ENCODE results near the gene STAT5B.
"Not testable (repeated sequence)": the region's sequence is repeated elsewhere in the genome, so short reads cannot be mapped to it uniquely, and the experiment has no call there.

Gene STAT5B

GRCh38 chr17:42276359-42276608 is at the start of gene STAT5B:
STAT5B (minus strand) TSS chr17:42276391; CDS start chr17:42232127, 44,264 bp downstream.
- DNase-seq (ENCODE audit: low read depth, low spot score) = no peak

GRCh38 chr17:42325026-42325425 is 48.8 kb upstream of the STAT5B start:
- no peak for DNase-seq (ENCODE audit: low read depth, low spot score)

DNA sequence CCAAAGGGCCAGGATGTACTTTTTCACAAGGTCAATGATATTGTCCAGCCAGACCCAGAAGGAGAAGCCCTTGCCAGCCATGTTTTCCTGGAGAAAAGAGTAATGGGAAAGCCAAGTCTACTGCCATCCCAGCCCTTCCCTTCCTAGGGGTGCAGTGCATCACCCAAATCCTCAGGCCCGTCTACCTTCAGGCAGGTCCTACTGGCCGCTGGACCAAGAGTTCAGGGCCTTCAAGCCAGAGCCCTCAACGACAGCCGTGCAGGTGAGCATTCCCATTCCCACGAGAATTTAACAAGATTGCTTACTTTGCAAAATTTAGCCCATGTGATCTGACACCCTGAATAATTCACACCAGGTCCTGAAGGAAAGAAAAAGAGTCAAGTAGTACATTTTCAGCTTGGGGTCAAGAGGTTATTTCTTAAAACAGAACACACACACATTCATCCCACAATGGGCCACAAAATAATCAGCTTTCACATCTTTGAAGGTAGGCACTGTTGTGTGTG is 47.1 kb upstream of the STAT5B start:
- DNase-seq (ENCODE audit: low read depth, low spot score) = no peak

- DNase-seq (ENCODE audit: low read depth, low spot score) = peak; percentile 87
These were observed 46.4 kb upstream of the STAT5B start for GRCh38 chr17:42322382-42323267.

DNA sequence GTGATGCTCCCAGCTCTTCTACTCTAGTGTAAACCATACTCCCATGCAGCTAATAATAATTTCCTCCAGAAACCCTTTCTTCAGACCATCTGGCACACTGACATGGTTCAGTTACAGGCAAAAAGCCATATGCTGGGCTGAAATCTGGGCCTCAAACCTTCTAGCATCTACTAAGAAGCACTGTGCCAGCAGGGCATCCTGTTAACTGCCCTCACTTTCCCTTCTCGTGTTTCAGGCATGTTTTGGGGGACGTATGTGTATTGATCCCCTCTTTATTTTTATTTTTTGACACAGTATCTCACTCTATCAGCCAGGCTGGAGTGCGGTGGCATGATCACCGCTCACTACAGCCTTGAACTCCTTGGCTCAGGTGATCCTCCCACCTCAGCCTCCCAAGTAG is 45.4 kb upstream of the STAT5B start:
- DNase-seq (ENCODE audit: low read depth, low spot score) = no peak

- not testable (repeated sequence) for DNase-seq (ENCODE audit: low read depth, low spot score)
These were observed 41.8 kb upstream of the STAT5B start for GRCh38 chr17:42317967-42318366.

- DNase-seq (ENCODE audit: low read depth, low spot score) = no peak
These were observed 41.2 kb upstream of the STAT5B start for GRCh38 chr17:42317266-42317845.

GRCh38 chr17:42316755-42317154 is 40.6 kb upstream of the STAT5B start:
- no peak for DNase-seq (ENCODE audit: low read depth, low spot score)

GRCh38 chr17:42315402-42316156 is 39.4 kb upstream of the STAT5B start:
- DNase-seq (ENCODE audit: low read depth, low spot score) = no peak

DNA sequence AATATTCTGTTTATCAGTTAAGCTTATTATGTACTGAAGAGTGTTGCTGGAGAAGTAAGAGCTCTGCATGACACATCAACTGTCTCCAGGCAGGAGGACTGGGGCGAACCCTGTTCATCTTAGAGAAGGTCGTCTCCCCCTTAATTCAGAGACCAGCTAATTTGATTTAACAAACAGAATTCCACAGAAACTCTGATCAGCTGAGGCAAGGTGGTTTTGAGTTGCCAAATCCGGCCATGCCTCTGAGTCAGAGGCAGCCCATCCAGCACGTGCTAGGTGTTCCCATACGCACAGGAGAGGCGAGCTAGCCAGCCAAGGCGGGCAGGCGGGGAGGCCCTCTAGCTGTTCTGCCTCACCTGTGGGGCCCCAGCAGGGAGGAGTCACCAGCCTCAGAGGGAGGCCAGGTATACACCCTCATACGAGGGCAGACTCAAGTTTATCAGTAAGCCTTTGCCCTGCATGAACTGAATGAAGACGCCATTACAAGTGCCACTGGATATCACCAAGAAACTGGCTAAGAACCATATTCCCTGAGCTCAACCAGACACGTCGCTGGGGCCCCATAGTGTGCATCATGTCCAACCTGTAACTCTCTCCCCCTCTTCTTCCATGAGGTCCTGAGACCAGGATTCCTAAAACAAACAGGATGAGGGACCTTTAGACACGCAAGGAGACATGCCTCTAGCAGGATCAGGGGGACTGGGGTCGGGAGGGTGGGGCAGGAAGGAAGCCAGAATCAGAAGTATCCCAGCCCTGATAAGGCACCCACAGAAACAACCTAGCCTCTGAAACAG is 37.8 kb upstream of the STAT5B start:
- no peak for DNase-seq (ENCODE audit: low read depth, low spot score)

DNA sequence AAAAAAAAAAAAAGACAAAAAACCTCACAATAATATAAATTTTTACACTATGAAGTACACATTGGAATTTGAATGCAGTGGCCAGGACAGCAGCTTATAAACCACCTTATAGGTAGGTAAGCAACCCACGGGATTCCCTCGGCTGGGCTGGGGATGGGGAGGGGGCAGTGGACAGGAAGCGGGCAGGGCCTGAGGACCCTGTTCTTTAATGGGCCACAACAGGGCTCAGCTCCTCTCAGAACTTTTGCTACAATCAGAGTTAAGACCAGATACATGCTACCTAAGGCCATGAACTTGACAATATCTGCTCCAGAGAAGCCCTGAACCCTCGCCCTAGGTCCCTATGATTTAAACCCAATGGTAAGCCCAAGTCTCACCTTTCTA is 37.2 kb upstream of the STAT5B start:
- no peak for DNase-seq (ENCODE audit: low read depth, low spot score)

DNA sequence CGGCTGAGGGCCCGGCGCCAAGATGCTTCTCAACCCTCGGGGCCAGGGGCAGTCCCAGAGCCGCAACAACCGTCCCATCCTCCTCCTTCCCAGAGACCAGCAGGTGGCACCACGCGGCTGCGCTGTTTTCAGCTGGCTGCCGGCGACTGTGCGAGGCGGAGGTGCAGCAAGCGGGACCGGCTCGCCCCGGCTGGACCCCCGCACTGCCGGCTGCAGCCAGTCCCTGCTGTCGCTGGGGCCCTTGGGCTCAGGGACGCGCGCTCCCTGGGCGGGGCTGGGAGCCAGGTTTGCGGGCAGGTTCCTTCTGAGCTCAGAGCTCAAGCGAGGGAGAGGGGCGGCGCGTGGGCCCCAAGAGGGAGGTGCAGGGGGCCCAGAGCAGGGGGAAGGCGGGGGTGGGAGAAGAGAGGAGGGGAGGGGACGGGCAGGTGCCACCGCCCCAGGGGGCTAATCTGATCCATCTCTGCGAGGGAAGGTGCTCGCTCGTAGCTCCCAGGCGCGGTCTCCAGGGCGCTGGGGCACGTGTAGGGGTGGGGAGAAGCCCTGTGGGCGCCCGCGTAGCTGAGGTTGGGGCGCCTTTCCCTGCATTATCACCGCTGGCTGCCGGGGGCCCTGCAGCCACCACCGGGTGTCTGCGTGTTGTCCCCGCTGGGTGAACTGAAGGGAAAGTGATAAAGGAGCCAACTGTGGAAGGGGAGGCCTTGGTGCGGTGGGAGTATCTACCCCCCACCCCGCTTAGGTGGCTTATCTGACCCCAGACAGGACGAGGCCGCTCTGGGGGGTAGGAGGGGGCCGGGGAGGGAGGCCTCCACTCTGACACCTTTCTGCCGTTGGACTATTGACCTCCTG is 36.3 kb upstream of the STAT5B start:
- peak; percentile 49 for DNase-seq (ENCODE audit: low read depth, low spot score)

- DNase-seq (ENCODE audit: low read depth, low spot score) = no peak
These were observed 35.8 kb upstream of the STAT5B start for GRCh38 chr17:42312035-42312284.

- no peak for DNase-seq (ENCODE audit: low read depth, low spot score)
These were observed 35.2 kb upstream of the STAT5B start for GRCh38 chr17:42311240-42312034.

DNA sequence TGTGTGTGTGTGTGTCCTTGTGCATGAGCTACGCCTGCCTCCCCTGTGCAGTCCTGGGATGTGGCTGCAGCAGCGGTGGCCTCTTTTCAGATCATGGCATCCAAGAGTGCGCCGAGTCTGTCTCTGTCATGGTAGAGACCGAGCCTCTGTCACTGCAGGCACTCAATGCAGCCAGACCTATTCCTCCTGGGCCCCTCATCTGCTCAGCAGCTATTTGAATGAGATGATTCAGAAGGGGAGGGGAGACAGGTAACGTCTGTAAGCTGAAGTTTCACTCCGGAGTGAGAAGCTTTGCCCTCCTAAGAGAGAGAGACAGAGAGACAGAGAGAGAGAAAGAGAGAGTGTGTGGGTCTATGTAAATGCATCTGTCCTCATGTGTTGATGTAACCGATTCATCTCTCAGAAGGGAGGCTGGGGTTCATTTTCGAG is 34.6 kb upstream of the STAT5B start:
- DNase-seq (ENCODE audit: low read depth, low spot score) = no peak

DNA sequence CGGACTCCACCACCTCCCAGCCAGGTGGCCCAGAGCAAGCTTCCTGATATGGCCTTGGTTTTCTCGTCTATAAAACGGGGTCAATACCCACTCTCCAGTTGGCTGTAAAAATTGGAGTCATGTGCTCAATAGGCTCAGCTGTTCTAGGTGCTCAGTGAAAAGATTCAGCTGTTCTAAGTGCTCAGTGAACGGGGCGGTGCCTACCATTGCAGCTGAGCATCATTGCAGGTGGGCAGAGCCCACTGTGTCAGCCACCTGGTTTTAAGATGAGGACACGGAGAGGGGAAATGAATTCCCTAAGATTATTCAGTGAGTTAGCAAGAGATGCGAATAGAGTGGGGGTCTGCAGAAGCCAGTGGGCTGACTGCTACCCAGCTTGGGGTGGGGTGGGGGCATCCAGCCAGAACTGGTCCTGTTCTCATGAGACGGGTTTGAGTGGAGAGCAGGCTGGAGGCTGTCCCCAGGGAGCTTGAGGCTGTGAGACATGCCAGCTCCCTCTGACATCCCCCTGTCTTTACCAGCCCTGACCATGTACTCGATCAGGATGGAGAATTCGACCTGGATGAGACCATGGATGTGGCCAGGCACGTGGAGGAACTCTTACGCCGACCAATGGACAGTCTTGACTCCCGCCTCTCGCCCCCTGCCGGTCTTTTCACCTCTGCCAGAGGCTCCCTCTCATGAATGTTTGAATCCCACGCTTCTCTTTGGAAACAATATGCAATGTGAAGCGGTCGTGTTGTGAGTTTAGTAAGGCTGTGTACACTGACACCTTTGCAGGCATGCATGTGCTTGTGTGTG is 34.0 kb upstream of the STAT5B start:
- no peak for DNase-seq (ENCODE audit: low read depth, low spot score)

GRCh38 chr17:42309142-42309541 is 33.0 kb upstream of the STAT5B start:
- no peak for DNase-seq (ENCODE audit: low read depth, low spot score)

- DNase-seq (ENCODE audit: low read depth, low spot score) = no peak
These were observed 32.3 kb upstream of the STAT5B start for GRCh38 chr17:42308446-42308845.

GRCh38 chr17:42307362-42307927 is 31.3 kb upstream of the STAT5B start:
- DNase-seq (ENCODE audit: low read depth, low spot score) = no peak

All from activated CD4-positive, CD25-positive, alpha-beta regulatory T cell treated with anti-CD3 and anti-CD28 coated beads, Interleukin-2, amount 50 U/mL, for 16 hours (primary cell).